ENCODE results near the gene SKAP2.

Gene SKAP2

DNA sequence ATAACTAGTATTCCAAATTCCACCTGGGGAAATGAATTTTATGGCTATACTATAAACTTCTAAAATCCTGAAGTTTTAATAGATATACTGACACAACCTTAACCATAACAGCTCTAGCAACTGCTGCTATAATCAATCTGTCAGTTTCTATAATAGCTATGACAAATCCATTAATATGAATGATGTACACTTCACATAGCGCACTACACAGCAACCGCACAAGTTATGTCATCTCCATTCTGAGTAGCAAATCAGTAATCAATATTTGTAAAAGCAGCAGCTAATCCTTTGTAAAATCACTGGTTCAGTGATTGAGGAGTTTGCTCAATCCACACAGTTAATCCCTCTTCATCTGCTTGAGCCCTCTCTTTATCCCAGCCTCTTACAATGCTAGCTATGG lies 105.3 kb downstream of the SKAP2 start:
- DNase-seq, result peak; percentile 56 to 78

DNA sequence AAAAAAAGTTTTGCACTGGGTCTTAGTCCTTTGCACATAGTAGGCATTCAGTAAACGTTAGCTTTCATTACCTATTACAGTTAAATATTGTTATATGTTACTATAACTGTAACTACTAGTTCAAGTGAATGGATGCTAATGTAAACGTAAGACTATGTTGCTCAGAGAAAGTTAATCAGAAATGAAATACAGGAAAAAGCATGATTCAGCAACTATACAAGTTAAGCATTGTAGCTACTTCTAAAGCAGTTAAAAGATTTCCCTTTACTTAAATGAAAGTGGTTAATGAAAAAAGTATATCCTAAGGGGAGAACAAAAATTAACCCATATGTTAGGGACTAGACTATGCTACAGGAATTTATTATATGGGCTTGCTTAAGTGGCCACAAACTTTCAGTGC lies 121.2 kb downstream of the SKAP2 start:
- no peak for DNase-seq

DNA sequence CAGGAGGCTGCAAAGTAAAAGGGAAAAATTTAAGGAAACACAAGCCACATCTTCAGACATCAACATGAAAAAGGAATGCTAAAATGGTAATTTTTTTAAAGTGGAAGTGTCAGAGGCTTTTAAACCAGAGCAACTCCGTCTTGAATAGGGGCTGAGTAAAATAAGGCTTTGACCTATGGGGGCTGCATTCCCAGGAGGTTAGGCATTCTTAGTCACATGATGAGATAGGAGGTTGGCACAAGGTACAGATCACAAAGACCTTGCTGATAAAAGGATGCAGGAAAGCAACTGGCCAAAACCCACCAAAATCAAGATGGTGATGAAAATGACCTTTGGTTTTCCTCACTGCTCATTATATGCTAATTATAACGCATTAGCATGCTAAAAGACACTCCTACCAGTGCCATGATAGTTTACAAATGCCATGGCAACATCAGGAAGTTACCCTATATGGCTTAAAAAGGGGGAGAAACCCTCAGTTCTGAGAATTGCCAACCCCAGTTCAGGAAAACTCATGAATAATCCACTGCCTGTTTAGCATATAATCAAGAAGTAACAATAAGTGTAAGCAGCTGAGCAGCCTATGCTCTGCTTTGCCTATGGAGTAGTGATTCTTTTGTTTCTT lies 128.3 kb downstream of the SKAP2 start:
- DNase-seq, result no peak

DNA sequence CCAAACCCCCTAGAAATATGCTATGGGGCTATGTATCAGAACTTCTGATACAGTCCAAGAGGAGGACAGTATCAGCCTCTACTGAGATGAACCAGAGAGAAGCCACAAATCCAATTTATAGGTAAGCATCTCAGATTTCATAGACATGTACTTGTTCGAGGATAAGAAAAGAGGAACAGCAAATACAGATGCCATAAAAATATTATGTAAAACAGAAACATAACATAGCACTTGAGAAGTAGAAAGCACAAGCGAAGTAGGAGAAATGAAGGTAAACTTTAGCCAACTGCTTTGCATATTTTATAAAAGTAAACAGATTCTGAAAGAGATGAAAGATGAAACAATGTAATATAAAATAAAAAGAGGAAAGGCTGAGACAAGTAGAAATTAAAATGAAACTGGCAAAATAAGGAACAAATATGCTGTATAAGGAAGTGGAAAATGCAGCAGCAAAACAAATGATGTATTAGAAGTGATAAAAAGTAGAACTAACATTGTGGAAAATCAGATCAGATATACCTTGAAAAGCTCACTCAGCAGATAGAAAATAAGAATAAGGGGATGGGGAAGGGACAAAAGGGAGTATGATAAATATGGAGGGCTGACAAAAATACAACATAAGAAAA lies 135.1 kb downstream of the SKAP2 start:
- DNase-seq, result no peak

DNA sequence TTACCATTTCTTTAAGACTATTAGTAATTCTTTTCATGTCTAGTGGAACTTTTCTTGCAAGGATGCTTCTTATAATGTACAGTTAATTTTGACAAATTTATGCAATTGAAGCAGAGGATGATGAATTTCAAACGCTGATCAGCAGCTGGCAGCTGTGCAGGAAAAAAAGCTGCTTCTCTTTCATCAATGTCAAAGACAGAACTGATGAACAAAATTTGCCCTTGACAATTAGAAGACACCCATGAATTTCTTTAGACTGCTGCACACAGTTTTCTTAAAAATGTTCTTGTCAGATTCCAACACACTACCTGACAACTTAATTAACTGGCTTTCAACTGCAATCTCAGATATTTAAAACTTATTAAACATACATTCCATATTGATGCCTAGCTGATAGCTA lies 138.3 kb downstream of the SKAP2 start:
- no peak for DNase-seq

DNA sequence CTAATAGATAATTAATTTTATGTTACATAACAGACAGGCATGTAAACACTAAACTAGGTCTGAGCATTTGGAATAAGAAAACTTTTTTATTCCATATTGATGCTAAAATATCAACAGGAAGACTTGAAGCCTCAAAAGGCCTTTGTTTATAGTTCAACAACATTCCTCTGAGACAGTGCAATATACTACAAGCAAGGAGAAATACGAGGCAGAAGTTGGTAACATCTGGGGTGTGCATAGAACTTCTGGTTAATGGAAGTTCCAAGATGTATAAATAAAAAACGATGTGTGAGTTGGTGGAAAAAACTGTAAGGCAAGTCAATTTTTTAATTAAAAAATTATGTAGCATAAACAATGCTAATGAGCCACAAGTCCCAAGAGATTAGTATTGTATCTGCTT lies 139.6 kb downstream of the SKAP2 start:
- no peak for DNase-seq

DNA sequence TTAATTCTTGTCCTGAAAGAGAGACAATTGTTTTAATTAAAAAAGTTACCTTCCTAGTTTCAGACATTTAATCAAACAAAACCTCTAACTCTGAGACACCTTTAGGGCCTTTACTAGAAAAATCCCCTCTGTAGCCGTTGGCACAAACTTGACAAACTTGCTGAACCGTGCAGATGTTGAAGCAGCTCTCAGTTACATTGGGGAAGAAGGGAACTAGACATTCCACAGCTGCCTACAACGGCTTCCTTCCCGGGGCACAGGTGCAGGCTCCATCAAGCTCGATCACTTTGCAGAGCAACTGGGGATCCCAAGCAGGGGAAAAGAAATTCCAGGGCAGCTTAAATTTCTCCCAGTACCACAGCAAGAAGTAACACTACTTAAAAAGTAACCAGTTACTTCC lies 141.3 kb downstream of the SKAP2 start:
- DNase-seq, result no peak

DNA sequence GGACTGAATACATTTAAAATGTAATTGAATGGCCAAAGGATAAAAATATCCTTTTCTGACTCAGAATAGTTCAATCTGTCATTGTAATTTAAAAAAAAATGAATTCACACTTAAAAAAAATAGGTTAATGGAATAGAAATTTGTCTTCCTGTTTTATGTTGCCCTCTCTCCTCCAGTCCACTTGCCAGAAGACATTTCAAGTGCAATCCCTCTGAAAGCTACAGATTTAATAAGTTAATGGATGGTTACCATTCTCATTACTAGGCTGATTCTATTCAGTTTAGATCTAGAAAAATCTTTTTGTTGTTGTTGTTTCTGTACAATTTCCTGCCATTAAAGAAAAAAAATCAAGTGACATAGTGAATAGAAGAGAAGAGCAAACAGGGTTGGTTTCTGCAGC lies 142.9 kb downstream of the SKAP2 start:
- no peak for DNase-seq

DNA sequence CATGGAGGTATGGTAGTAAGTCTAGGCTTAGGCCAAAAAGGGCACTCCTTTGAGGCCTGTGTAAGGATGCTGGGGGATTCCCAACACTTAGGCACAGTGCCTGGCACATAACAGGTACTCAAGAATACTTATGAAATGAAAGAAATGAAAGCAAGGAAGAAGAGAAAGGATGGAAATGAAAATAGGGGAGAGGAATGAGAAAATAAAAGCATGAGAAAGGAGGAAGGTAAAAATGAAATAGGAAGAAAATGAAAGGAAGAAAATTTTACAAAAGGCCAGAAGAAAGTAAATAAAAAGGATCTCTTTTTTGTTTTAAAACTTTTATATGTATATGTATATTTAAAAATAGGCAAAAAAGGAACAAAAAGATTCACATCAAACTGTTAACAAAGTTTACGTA lies 146.3 kb downstream of the SKAP2 start:
- DNase-seq, result no peak

DNA sequence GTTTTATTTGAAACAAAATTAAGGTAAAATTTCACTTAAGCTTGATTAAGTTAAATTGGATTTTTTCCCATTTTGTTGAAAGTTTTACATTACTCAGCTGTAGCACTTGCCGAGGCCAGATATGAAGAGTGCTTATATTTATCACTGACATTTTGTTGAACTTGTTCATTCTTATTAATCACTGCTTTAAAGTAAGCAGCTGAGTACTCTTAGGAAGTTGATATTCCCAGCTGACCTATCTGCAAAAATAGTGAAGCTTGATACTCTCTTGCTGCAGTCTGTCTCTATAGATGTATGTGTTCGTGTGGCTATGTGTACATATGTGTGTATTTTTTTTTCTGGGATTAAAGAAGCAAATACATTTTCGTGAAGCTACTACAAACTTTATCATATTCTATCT lies 150.0 kb downstream of the SKAP2 start:
- DNase-seq, result no peak

DNA sequence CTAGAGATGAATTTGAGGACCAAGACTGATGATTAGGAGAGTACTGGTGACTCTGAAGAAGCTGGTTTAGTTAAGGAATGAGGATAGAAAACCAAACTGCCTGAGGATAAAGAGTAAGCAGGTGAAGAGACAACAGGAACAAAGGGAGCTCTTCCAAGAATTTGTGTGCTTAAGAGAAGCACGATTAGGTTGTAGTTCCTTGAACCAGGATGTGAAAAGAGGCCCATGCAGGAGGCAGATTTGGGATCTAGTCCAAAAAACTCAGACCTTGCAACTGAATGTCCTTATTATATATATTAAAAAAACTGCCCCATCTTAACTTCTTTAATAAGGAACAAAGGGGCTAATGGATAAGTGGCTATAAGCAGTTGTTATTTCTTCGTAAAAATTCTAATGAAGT lies 150.4 kb downstream of the SKAP2 start:
- DNase-seq, result no peak

DNA sequence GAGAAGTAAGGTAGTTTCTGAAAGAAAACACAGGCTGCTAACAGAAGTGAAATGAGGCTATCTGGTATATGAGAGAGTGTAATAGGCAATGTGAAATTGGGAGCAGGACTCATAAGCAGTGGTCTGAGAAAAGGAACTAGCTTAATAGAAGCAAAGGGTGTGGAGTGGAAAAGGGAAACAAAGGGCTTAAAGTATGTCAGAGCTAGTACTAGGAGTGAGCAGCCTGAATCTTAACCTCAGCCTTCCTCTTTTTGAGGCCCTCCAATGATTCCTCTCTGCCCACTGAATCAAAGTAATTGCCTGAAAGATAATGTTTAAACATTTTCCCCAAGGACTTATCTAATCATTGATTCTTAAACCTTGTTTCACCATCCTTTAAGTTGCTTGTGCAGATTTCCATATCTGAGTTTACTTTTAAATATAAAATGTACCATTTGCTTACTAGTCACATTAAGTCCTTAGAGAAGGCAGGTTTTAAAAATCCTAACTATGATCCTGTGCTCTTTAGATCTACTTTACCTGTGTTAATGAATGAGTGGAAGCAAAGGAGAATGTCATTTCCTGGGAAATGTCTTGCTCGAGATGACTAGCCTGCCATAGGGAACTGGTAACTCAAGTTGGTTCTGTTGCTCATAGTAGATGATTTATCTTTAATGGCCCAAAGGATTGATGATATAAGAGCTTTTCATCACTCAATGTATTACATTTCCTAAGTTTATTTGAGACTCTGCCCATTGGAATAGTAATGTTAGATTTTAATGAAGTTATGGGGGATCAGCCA lies 155.0 kb downstream of the SKAP2 start:
- DNase-seq, result no peak

DNA sequence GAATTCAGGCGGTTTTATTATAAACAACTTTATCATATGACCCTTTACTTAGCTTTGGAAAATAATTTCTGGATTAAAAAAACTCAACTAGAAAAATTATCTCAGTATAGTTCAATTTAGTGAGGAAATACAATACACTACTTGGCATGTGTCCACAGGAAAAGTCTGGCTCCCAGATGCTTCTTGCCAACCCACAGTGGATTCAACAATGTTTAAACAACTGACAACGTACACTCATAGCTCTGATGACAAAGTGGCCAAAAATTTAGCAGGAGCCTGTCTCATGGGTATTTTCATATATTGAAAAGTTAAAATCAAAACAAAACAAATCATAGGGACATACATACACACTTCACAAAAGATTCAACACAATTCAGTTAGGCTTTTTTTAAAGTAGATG lies 158.8 kb downstream of the SKAP2 start:
- DNase-seq, result peak; percentile 23 to 68

DNA sequence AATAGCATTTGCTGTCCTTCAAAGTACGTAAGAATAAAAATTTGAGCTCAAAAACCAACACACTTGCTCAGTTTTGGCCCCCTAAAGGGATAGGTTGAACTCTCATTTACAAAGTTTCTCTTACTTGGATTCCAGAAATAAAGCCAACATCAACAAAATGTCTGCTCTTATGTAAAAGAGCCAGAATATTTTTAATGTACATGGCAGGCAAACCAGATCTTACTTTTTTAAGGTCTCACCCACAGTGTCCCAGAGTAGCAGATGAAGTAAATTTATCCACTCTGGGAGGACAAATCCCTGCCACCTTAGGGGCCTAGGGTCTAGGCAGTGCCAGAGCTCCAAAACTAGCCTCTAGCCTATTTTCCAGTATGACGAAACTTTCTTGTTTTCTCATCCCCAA lies 159.6 kb downstream of the SKAP2 start:
- no peak for DNase-seq

DNA sequence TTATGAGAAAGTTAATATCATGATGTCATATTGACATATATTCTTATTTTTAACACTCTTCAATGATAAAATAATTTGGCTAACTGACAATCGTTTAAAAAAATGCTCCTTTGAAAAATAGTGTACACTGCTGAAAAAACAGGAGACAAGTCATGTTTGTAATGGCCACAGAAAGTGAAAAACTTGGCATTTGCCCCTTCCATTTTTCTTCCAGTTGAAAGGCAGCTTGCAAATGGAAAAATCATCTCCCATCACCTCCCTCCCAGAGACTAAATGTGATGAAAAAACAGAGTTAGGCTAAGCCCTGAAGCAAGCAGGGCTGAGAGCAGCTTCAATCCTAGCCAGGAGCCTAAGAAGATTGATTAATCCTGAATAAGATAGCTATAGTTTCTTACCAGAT lies 160.4 kb downstream of the SKAP2 start:
- no peak for DNase-seq

DNA sequence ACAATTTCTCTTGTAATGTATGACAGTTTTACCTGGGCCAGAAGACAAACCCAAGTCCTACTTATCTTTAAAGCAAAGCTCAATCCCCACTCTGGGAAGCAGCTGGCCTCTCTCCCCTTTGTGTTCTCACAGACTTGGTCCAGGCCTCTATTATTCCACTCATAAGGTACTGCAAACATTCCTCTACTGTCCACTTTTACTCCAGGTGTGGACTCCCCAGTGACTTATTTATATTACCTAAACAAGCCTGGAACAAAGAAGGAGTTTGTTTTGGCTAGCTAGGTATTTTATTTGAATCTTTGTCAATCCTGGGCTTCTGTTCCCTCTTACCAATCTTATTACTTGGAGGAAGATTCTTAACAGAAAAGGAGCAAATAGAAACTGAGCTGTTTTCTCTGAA lies 163.5 kb downstream of the SKAP2 start:
- DNase-seq, result no peak

DNA sequence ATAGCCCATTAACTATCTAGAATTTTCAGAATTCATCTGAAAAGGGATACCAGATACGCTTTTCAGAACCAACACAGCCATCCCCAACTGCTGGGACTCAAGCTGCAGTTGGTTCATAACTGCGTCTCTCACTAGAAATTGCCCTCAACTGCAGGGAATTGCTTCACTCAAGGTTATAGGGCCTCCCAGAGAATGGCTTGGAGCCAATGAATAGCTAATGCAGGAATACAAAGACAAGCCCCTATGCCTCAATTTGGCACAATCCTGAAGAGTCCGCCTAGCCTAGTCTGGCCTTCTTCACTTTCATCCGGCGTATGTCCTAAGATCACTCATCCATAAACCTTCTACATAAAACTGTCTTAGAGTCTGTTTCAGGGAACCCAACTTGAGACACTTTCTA lies 164.0 kb downstream of the SKAP2 start:
- no peak for DNase-seq

DNA sequence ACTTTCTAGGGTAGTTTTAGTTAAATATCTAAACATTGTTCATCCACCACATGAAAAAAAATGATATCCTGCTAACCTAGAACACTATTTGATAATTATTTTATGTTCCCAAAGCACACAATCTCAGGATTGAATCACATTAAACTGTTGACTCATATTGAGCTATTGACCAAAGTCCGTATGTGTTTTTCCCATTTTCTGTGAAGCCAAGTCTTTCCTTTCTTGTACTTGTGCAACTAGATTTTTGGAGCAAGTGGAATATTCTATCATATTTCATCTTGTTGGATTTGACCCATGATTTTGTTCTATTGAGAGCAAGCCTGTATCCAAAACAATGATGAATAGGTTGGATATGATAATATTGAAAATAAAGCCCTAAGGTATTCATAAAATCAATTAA lies 164.6 kb downstream of the SKAP2 start:
- DNase-seq, result no peak

DNA sequence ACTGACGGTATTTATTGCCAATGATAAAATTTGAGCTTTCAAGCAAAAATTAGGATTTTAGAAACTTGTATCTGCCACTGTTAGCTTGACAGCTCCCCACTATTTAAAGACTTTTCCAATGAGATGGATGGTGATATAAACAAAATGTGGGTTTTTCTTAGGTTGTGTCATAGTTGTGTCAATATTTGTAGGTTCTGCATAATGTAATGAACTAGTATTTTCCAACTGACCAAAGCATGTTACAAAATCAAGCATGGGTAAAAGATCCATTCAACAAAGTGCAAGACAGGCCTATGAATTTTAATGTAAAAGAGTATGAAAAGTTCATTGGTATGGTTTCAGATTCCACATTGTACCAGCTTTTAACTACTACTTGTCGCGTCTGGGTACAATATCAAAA lies 165.6 kb downstream of the SKAP2 start:
- DNase-seq, result no peak

DNA sequence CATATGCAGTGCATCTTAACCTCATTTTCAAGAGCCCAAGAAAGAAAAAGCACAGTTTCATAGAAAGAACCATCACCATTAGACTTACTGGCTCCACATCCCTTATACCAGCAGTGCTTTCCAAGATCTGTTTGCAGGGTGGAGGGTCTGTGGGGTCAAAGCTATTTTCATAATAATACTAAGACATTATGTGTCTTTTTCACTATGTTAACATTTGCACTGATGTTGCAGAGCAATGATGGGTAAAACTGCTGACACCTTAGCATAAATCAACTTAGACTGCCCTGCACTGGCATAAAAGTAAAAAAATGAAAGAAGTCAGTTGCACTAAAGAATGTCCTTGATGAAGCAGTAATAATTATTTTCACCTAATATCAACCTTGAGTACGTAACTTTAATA lies 166.2 kb downstream of the SKAP2 start:
- DNase-seq, result no peak

DNA sequence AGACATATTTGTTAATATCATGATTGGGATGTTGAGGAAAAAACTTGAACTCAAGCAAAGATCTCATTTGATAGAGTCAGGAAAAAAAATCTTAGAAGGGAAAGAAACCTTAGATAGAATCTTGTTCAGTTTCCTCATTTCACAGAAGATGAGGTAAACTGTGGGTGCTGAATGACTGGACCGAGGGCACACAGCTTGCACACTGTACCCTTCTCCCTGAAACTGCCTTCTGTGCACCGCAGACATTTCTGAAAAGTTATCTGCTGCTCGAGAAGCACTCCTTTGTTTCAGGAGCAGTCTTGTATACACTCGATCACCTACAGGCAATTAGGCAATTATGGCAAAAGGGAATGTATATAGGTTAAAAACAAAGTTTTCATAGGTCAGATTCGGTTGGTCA lies 167.4 kb downstream of the SKAP2 start:
- DNase-seq, result no peak

DNA sequence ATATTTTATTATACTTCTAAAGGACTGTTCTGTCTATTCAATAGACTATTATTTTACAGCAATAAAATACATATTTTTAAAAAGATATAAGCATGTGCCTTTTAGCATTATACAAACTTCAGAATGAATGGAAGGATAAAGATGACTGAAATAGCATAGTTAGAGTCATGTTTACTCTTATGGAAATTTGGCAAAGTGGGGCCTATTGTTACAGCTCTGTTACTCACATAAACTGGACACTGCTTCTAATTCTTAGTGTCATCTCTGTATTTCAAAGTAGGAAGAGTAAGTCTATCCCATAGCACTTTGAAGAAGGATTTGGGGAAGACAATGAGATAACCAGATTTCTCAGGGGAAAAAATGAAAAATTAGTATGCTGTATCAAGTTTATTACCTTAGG lies 168.2 kb downstream of the SKAP2 start:
- no peak for DNase-seq

DNA sequence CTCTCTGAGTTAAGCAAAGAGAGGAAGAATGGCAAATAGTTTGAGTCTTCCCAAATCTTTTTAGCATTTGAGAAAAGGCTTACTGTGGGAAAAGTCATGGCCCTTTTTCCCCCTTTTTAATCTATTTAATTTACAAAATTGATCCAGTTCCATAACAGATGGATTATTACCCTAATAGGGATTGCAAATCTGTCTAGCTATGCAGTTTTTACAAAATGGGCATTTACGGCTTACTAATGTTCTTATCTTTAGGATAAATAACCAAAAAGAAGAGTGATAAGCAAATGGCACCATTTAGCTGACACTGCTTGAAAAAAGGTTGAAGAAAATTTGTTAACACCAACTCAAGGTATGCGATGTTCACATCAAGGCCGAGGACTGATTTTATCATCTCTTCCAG lies 169.7 kb downstream of the SKAP2 start:
- DNase-seq, result no peak

DNA sequence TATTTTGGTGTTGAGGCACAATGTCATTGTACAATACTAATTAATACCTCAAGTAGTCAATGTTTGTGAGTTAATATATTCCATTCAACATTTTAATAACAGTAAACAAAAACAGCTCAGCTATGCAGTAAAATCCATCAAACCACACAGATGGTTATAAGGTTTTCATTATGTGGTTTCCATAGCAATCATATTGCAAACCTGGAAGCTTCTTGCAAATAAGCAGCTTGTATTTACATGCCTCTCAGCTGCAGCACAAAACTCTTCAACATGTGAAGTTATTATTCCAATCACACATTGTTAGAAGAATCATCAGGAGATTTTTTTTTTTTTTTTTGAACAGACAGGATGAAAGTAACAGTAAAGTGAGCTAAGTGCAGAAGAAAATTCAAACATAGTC lies 170.2 kb downstream of the SKAP2 start:
- DNase-seq, result peak in 1 of 2 experiments; percentile 18

DNA sequence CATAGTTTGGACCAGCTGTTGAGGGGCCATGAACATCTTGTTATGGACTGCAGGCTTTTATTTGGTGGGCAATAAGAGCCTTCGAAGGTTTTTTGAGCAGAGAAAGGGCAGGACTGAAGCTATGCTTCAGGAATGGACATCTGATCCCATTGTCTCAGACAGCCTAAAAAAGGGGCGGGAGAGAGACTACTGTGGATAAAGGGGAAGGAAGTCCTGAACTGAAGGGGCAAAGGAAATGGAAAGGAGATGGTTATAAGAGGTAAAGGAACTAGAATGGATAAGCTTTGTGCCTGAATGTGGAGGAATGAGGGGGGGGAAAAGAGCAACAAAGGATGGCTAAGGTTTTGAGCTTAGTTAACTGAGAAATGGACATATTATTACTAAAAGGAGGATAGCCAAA lies 172.5 kb downstream of the SKAP2 start:
- DNase-seq, result no peak

Measured in NCI-H524 (cell line).